HG02798 (cell line): ENCODE data around the gene SDC1.

ENCODE experiments used
- ATAC-seq: cut with Tn5 transposase; IDR thresholded peaks from one replicate; pipeline ENCODE4 v1.9.1; 2021; ENCODE audit warnings: mild to moderate bottlenecking; ENCODE audit not compliant: unreplicated experiment, poor library complexity

Gene SDC1

GRCh38 chr2:20229322-20230113 lies 4.6 kb upstream of the SDC1 start:
- ATAC-seq, result no peak

- no peak for ATAC-seq
These were observed 3.1 kb upstream of the SDC1 start for GRCh38 chr2:20227894-20228505.

GRCh38 chr2:20226152-20226545 lies 1.2 kb upstream of the SDC1 start:
- ATAC-seq, result no peak

- peak; percentile 72 for ATAC-seq
These were observed 593 bp upstream of the SDC1 start for GRCh38 chr2:20225294-20226151.

GRCh38 chr2:20224164-20224715 lies 690 bp downstream of the SDC1 start:
- peak; percentile 29 for ATAC-seq

- peak; percentile 29 for ATAC-seq
These were observed 1.3 kb downstream of the SDC1 start for GRCh38 chr2:20223407-20224163.

- ATAC-seq, result no peak
These were observed 2.0 kb downstream of the SDC1 start for GRCh38 chr2:20222769-20223406.

GRCh38 chr2:20222014-20222768 lies 2.7 kb downstream of the SDC1 start:
- ATAC-seq, result no peak

GRCh38 chr2:20221555-20221973 lies 3.4 kb downstream of the SDC1 start:
- ATAC-seq, result no peak

- ATAC-seq, result no peak
These were observed 4.0 kb downstream of the SDC1 start for GRCh38 chr2:20220806-20221554.

- no peak for ATAC-seq
These were observed 5.1 kb downstream of the SDC1 start for GRCh38 chr2:20219763-20220380.

GRCh38 chr2:20218331-20219320 lies 6.3 kb downstream of the SDC1 start:
- ATAC-seq, result no peak

GRCh38 chr2:20217041-20217970 lies 7.6 kb downstream of the SDC1 start:
- ATAC-seq, result no peak

GRCh38 chr2:20216130-20217025 lies 8.6 kb downstream of the SDC1 start:
- ATAC-seq, result no peak
